ENCODE results near the gene DGKI. TPM values are rescaled to one million over a fixed set of nuclear protein-coding genes. Genes with fewer than 3 reads are reported as not detected.

Gene DGKI
- total and polyA plus RNA-seq, 2 donors, result 1.8 to 13.3 TPM

GRCh38 chr7:137704723-137705122 lies 142.1 kb downstream of the DGKI start:
- Histone ChIP-seq H3K4me3 (ENCODE audit: low read depth, low read length) (no peak overlapping the region), H3K36me3 (ENCODE audit: insufficient read depth) (no peaks in the 10 kb centered on the region), H3K4me1 (ENCODE audit: insufficient read depth) (no peaks in the 10 kb centered on the region), H3K27ac (ENCODE audit: low read depth) (no peak overlapping the region)
- no peak for DNase-seq (ENCODE audit: extremely low spot score)
- 97% methylated on average over 1 of the region's 1 CpG for WGBS

- Histone ChIP-seq H3K36me3 (ENCODE audit: insufficient read depth) (no peaks in the 10 kb centered on the region), H3K4me3 (ENCODE audit: low read depth, low read length) (no peak overlapping the region), H3K27ac (ENCODE audit: low read depth) (no peak overlapping the region), H3K4me1 (ENCODE audit: insufficient read depth) (no peaks in the 10 kb centered on the region)
- no peak for DNase-seq (ENCODE audit: extremely low spot score)
- 84% methylated on average over 3 of the region's 3 CpGs for WGBS
Measured at GRCh38 chr7:137703291-137704010, 143.3 kb downstream of the DGKI start.

DNA sequence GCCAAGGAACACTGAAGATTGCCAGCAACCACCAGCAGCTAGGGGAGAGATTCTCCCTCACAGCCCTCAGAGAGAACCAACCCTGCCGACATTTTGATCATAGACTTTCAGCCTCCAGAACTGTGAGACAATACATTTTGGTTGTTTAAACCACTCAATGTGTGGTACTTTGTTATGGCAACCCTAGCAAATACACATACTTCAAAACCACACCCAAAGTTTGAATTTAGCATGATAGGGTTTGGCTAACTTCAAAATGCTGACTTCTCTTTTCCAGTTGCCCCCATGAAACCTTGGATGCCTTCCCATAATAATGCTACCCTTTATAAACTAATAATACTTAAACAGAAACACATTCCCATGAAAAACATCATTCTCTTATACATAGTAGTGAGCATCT lies 149.8 kb downstream of the DGKI start:
- no peaks in the 10 kb centered on the region for H3K36me3 ChIP-seq (ENCODE audit: insufficient read depth)
- no peak overlapping the region for H3K4me3 ChIP-seq (ENCODE audit: low read depth, low read length)
- DNase-seq (ENCODE audit: extremely low spot score), result no peak
- no peak overlapping the region for H3K27ac ChIP-seq (ENCODE audit: low read depth)
- no peaks in the 10 kb centered on the region for H3K4me1 ChIP-seq (ENCODE audit: insufficient read depth)
- 78% methylated on average over 1 of the region's 1 CpG for WGBS

DNA sequence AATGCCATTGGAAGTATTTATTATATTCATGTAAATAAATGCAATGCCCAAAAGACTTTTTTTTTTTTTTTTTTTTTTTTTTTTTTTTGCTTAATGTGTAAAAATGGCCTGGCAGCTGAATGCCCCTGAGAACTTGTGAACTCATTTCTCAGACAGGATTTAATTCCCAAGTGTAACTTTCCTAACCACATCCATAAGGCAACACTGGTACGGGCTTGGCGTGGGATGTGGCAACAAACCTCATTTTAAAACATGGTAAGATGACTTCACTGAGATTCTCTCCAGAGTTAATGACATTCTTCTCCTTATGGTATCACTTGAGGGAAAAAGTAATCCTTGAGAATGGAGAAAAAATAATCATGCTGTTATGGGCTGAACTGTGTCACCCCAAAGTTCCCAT lies 150.4 kb downstream of the DGKI start:
- no peak overlapping the region for H3K27ac ChIP-seq (ENCODE audit: low read depth)
- no peaks in the 10 kb centered on the region for H3K36me3 ChIP-seq (ENCODE audit: insufficient read depth)
- DNase-seq (ENCODE audit: extremely low spot score), result no peak
- WGBS, result 96% methylated on average over 2 of the region's 2 CpGs
- H3K4me1 ChIP-seq (ENCODE audit: insufficient read depth), result no peaks in the 10 kb centered on the region
- no peak overlapping the region for H3K4me3 ChIP-seq (ENCODE audit: low read depth, low read length)

DNA sequence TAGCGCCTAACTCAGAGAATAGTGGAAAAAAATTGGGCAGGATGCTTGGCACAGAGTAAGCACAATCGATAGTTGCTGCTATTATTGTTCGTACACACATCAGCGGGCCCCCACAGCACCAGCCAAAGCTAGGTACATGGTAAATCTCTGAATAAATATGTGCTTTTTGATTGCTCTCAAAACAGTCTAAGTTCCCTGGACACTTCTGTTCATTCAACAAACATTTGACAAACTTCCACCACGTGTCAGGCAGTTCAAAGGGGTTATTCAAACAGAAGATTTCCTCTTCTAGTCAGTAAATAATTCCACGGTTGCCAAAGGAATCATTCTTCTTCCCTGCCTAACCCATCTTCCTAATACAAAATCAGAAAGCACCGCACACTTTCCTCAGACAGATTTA lies 150.8 kb downstream of the DGKI start:
- Histone ChIP-seq H3K4me3 (ENCODE audit: low read depth, low read length) (no peak overlapping the region), H3K27ac (ENCODE audit: low read depth) (no peak overlapping the region), H3K4me1 (ENCODE audit: insufficient read depth) (no peaks in the 10 kb centered on the region), H3K36me3 (ENCODE audit: insufficient read depth) (no peaks in the 10 kb centered on the region)
- no peak for DNase-seq (ENCODE audit: extremely low spot score)
- WGBS, result 73% methylated on average over 7 of the region's 7 CpGs

DNA sequence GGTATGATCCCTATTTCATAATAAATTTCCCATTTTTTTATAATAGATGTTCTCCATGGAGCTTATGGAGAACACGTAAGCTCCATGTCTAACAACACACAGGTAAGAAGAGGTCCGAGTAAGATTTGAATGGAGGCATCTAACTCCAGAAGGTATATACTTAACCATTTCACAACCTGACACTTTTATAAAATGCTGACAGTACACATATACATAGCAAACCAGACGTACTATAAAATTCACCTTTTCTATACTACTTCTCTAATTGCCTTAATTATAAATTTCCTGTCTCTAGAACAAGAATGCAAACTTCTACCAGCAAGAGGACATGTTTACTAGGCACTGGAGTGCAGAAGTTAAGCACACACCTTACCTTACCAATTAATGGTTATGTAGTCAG lies 151.3 kb downstream of the DGKI start:
- 87% methylated on average over 3 of the region's 3 CpGs for WGBS
- Histone ChIP-seq H3K36me3 (ENCODE audit: insufficient read depth) (no peaks in the 10 kb centered on the region), H3K4me3 (ENCODE audit: low read depth, low read length) (no peak overlapping the region), H3K4me1 (ENCODE audit: insufficient read depth) (no peaks in the 10 kb centered on the region), H3K27ac (ENCODE audit: low read depth) (no peak overlapping the region)
- no peak for DNase-seq (ENCODE audit: extremely low spot score)

- no peak for DNase-seq (ENCODE audit: extremely low spot score)
- Histone ChIP-seq H3K27ac (ENCODE audit: low read depth) (no peak overlapping the region), H3K4me3 (ENCODE audit: low read depth, low read length) (no peak overlapping the region), H3K36me3 (ENCODE audit: insufficient read depth) (no peaks in the 10 kb centered on the region), H3K4me1 (ENCODE audit: insufficient read depth) (no peaks in the 10 kb centered on the region)
- 66% methylated on average over 2 of the region's 2 CpGs for WGBS
Measured at GRCh38 chr7:137694405-137694804, 152.4 kb downstream of the DGKI start.

DNA sequence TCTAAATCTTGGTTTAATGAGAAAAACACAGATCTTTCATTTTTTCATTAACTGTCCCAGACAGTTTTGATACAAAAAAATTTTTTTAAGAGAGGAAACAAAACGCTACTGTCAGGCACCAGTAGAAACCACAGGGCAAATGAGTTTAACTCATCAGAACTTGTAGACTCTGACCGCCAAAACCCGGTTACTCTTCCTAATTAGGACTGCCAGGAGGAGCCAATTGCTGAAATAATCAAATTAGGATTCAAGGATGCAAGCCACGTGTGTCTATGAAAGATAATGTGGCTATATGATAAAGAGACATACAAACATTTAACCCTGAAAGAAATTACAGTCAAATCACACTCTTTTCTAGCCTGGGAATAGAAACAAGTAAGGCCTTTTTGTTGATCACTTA lies 154.4 kb downstream of the DGKI start:
- Histone ChIP-seq H3K4me1 (ENCODE audit: insufficient read depth) (no peaks in the 10 kb centered on the region), H3K4me3 (ENCODE audit: low read depth, low read length) (no peak overlapping the region), H3K27ac (ENCODE audit: low read depth) (no peak overlapping the region), H3K36me3 (ENCODE audit: insufficient read depth) (no peaks in the 10 kb centered on the region)
- no peak for DNase-seq (ENCODE audit: extremely low spot score)
- 80% methylated on average over 4 of the region's 4 CpGs for WGBS

- H3K27ac ChIP-seq (ENCODE audit: low read depth), result no peak overlapping the region
- 94% methylated on average over 3 of the region's 3 CpGs for WGBS
- DNase-seq (ENCODE audit: extremely low spot score), result no peak
Measured at GRCh38 chr7:137691566-137691965, 155.2 kb downstream of the DGKI start.

GRCh38 chr7:137690635-137691034 lies 156.1 kb downstream of the DGKI start:
- no peak overlapping the region for H3K4me3 ChIP-seq (ENCODE audit: low read depth, low read length)
- no peak overlapping the region for H3K27ac ChIP-seq (ENCODE audit: low read depth)
- no peaks in the 10 kb centered on the region for H3K36me3 ChIP-seq (ENCODE audit: insufficient read depth)
- no peak for DNase-seq (ENCODE audit: extremely low spot score)
- WGBS, result 85% methylated on average over 4 of the region's 4 CpGs
- no peaks in the 10 kb centered on the region for H3K4me1 ChIP-seq (ENCODE audit: insufficient read depth)

More at GRCh38 chr7:137691566-137691965, 155.2 kb downstream of the DGKI start:
- H3K4me1 ChIP-seq (ENCODE audit: insufficient read depth), result no peaks in the 10 kb centered on the region
- no peaks in the 10 kb centered on the region for H3K36me3 ChIP-seq (ENCODE audit: insufficient read depth)
- no peak overlapping the region for H3K4me3 ChIP-seq (ENCODE audit: low read depth, low read length)

- H3K4me3 ChIP-seq (ENCODE audit: low read depth, low read length), result no peak overlapping the region
- no peaks in the 10 kb centered on the region for H3K36me3 ChIP-seq (ENCODE audit: insufficient read depth)
- WGBS, result 68% methylated on average over 2 of the region's 2 CpGs
- H3K4me1 ChIP-seq (ENCODE audit: insufficient read depth), result no peaks in the 10 kb centered on the region
- DNase-seq (ENCODE audit: extremely low spot score), result no peak
- no peak overlapping the region for H3K27ac ChIP-seq (ENCODE audit: low read depth)
Measured at GRCh38 chr7:137689761-137690160, 157.0 kb downstream of the DGKI start.

- WGBS, result 79% methylated on average over 8 of the region's 8 CpGs
- no peak overlapping the region for H3K27ac ChIP-seq (ENCODE audit: low read depth)
Measured at GRCh38 chr7:137687556-137688265, 159.1 kb downstream of the DGKI start.

GRCh38 chr7:137685433-137686164 lies 161.2 kb downstream of the DGKI start:
- no peak for DNase-seq (ENCODE audit: extremely low spot score)
- Histone ChIP-seq H3K36me3 (ENCODE audit: insufficient read depth) (no peaks in the 10 kb centered on the region), H3K27ac (ENCODE audit: low read depth) (no peak overlapping the region), H3K4me1 (ENCODE audit: insufficient read depth) (no peaks in the 10 kb centered on the region), H3K4me3 (ENCODE audit: low read depth, low read length) (no peak overlapping the region)
- 74% methylated on average over 3 of the region's 3 CpGs for WGBS

More at GRCh38 chr7:137687556-137688265, 159.1 kb downstream of the DGKI start:
- Histone ChIP-seq H3K4me3 (ENCODE audit: low read depth, low read length) (no peak overlapping the region), H3K4me1 (ENCODE audit: insufficient read depth) (no peaks in the 10 kb centered on the region), H3K36me3 (ENCODE audit: insufficient read depth) (no peaks in the 10 kb centered on the region)
- no peak for DNase-seq (ENCODE audit: extremely low spot score)

DNA sequence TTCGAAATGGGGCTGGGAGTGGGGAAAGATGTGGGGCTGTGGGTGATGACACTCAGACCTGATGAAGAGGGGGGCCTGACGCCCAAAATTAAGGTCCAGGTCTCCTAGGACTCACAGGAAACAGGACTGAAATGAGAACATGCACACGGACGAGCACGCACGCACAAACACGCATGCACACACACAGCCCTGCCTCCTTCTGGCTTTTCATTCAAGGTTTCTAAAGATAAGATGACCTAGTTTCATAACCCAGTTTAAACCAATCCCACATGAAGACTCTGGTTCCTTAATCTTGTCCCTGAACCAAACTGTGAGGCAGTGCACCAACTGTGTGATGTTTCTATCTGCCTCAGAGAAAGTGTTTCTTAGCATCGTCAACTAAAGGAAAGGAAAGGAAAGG lies 162.0 kb downstream of the DGKI start:
- Histone ChIP-seq H3K36me3 (ENCODE audit: insufficient read depth) (no peaks in the 10 kb centered on the region), H3K27ac (ENCODE audit: low read depth) (no peak overlapping the region), H3K4me3 (ENCODE audit: low read depth, low read length) (no peak overlapping the region), H3K4me1 (ENCODE audit: insufficient read depth) (no peaks in the 10 kb centered on the region)
- 91% methylated on average over 8 of the region's 8 CpGs for WGBS
- DNase-seq (ENCODE audit: extremely low spot score), result no peak

Data from urinary bladder (tissue), 4 donors.